Measurements from ENCODE around the gene BCL11B. TPM values are rescaled to one million over a fixed set of nuclear protein-coding genes. Genes with fewer than 3 reads are reported as not detected.

Gene BCL11B
- total RNA-seq, 1 donor from 2014 or later: 0.08 TPM

- ATAC-seq (ENCODE audit: poor library complexity): no peak
- DNase-seq: no peak
- intact Hi-C loops (cut with DNase I): no loop called here
These were observed 616 bp downstream of the BCL11B start for GRCh38 chr14:99271221-99271941.

DNA sequence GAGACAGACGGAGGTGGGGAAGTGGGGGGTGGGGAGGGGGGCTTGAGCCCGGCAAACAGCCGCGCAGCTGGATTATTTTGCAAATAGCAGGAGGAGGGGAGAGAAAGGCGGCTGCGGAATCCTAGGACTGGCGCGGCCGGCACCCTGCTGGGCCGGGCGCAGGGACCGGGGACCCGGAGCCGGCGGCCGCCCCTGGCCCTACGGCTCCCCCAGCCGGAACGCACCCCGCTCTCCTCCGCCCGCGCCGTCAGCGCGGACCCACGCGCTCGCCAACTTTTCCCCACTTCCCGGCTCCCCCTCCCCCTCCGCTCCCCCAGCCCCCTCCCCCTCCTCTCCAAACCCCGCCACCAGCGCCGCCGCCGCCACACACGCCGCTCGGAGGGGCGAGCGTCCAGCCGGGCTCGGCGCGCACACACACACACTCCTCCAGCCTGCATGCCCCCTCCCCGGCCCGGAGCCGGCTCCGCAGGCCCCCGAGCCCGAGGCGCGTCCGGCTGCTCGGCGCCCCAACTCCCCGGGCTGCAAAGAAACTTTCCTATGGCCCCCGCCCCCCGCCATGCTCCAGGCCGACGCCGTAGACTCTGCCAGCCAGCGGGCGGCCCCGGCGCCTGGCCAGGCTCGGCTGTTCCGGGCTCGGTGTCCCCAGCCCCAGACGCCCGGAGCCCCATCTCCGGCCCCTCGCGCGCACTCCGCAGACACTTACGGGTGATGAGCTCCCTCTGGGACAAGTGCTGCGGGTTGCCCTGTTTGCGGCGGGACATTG, 1.4 kb downstream of the BCL11B start:
- DNase-seq (no peak), ATAC-seq (ENCODE audit: poor library complexity) (no peak)
- intact Hi-C loops (cut with DNase I): no loop called here

DNA sequence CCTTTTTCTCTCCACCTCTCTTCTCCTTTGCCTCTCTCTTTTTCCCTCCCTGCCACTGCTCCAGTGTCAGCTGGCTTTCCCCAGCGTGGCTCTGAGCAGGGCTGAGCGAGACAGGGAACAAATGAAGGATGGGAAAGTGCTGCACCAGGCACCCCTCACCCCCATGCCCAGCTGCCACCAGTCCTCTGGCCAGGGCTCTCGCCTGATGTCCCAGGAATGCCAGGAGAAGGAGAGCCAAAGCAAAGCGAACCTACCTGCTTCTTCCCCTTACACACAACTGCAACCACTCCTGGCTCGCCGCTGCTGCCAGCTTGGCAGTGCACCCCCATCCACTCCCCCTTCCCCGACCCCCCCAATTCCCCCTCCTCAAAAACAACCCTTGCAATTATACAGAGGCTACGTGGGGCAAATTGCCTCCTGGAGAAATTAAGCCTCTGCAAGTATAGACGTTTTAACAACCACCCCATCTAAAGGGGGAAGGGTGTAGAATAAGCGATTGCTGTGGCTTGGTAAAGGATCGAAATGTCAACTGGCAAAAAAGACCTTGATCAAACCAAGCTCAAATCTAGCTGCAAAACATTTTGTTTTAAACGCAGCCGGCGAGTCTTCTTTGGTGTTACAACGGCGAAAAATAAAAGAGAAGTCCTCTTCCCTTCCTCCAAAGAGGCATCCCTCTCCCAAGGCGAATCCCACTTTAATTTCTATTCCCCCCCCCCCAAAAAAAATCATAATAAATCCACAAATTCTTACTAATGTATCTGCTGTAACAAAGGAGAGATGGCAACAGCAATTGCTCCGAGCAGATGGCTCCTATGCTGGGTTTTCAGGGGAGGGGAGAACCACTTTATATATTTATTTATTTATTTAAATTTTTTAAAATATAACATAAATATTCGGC, 2.9 kb downstream of the BCL11B start:
- intact Hi-C loops (cut with DNase I): no loop called here

DNA sequence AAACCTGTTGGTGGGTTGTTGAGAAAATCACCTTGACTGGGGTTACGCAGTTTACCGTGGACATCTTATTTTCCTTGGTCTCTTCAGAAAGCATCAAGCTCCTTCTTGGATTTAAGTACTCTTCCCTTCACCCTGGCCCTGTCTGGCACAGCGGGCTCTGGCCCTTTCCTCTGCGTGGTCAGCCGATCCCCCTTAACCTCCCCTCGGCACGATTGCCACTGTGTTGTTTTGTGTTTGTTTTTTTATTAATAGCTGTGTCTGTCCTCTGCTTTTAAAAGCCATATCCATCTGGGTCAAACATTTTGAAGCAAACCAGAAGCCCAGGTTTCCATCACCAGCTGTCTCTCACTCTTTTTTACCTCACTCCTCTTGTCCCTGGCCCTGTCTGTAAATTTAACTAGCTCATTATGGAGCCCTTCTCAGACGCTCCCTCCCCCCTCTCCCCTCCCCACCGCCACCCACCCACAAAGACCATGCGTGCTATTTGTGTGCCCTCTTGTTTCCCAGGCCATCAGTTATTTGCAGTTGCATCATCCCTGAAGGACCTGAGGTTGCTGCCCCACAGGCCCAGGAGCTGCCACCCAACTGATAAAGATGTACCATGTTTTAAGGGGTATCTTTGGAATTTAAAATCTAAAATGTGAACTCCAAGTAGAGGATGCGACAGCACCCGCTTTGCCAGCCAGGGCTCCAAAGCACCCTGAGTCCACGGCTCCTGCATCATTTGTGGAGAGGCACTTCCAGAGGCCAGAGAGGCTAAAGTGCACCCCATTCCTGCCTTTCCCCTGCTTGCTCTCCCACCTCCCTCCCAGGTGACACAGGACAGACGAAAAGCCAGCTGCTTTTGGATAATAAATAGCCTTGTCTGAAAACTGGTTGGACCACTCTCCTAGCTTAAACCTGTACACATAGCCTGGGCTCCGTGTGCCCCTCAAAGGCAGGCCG, 3.9 kb downstream of the BCL11B start:
- no peak for ATAC-seq (ENCODE audit: poor library complexity)
- no peak for DNase-seq
- intact Hi-C loops (cut with DNase I): no loop called here

More for the DNA sequence above, 2.9 kb downstream of the BCL11B start:
- no peak for ATAC-seq (ENCODE audit: poor library complexity)
- DNase-seq: no peak

DNA sequence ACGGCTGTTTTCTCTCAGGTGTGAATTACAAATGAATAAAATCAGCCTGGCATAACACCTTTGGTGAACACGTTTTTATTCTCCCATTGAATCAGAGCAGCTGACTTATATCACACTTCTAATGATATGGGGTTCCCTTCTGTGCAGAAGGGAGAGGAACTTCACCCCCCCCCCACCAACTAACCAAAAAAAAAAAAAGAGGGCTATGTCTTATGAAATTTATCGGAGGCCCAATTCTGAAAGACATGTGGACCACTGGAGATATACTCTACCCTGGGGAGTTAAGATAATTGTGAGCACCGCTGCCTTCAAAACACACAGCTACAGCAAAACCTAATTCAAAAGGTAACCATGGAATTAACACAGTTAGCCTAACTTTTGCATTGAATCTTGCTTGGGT, 4.6 kb downstream of the BCL11B start:
- ATAC-seq (ENCODE audit: poor library complexity): no peak
- intact Hi-C loops (cut with DNase I): no loop called here
- DNase-seq: no peak

DNA sequence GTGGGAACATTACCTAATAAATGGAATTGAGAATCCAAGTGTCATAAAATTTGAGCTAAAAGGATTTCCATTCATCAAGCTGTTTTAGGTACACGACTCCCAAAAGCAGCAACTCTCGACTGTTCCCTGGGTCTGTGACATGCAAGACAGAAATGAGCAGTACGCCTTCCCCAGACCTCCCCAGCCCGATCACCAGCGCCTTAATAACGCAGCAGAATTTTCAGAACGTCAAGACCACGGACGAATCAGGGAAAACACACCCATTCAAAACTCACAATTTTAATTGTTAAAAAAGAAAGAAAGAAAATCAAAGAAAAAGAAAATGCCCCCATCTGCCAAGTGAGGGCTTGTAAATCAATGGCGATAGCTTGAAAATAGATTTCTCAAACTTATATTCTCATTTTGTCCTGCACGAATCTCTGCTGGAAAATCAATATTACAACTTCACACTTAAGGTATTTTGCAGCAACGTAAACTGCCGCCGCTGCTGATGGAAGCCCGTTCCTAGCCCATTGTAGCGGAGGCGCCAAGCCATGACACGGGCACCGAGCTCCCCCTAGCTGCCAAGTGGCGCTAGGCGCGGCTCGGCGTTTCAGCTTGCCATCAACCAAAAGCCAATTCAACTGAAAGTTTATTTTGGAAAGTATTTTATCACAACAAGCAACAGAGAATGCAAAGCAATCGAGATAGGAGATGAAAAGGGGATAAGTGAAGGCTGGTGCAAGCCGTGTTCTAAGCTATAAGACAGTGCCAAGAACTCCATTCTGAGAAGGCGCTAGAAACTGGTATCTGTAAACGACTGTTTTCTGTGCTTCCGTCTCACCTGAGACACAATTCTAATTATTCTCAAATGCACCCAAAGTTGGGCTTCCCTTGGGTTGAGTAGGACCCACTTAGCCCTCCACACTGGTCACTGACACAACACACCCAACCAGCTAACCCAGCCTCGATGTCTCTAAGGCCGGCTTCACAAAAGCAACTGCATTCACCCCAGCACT, 5.5 kb downstream of the BCL11B start:
- ATAC-seq (ENCODE audit: poor library complexity) (peak; percentile 92), DNase-seq (peak; percentile 83)
- intact Hi-C loops (cut with DNase I): no loop called here

GRCh38 chr14:99265571-99265970, 6.4 kb downstream of the BCL11B start:
- no peak for ATAC-seq (ENCODE audit: poor library complexity)
- intact Hi-C loops (cut with DNase I): no loop called here
- DNase-seq: no peak

DNA sequence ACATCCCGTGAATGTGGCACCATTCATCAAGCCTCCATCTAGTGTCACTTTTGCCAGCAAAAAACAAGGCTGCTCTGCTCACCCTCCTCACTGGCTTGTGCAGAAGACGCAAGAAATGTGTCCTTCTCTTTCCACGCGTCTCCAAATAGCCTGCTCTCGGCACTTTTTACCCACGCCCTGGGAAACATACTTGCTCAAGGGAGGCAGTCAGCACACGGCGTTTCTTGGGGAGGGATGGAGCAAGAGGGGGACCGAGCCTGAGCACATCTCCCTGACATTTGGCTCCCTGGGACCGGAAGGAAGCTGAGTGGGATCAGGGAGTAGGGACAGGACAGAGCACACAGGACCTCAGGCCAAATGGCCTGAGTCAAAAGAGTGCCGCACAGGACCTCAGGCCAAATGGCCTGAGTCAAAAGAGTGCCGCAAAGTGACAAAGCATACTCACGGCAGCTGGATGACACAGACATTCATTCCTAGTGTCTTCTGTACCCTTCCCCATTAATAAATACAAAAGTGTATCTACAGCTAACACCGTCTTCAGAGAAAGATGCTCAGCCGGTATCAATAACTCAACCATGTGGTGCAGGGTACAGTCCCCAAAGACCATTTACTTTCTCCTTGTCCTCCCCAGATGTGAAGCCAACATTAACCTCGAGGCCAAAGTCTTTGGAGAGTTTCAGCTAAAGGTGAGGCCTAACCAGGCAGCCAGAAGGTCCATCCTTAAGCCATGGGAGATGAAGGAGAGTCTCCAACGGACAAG, 7.1 kb downstream of the BCL11B start:
- ATAC-seq (ENCODE audit: poor library complexity) (no peak), DNase-seq (no peak)
- intact Hi-C loops (cut with DNase I): no loop called here

DNA sequence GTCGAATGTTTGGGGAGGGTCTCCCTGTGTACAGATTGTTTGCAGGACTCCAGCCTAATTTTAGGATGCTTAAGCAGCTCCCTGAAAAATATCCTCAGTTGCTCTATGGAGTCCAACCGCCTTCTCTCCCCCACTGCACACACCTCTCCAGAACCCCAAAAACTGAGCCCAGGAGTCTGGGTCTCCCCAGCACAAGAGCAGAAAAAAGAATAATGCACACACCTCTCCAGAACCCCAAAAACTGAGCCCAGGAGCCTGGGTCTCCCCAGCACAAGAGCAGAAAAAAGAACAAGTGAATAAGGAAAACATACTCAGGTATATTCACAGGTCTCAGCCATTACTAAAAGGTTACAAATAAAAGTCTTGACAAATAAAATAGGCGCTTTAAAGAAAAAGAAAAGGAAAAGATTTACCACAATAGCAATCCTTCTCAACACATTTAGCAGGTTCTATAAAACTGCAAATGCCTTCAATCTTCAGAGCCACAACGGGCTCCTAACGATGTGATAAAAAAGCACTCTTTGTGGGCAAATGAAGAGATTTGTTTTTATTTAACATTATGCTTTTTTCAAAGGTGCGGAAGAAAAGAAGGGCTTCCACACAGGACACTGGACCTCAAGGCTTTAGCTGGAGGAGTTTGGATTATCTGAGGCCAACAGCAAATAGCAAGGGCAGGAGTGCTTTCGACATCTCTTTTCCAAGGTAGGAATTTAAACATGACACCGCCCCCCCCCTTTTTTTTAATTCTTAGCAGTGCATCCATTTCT, 8.2 kb downstream of the BCL11B start:
- intact Hi-C loops (cut with DNase I): no loop called here
- DNase-seq (no peak), ATAC-seq (ENCODE audit: poor library complexity) (no peak)

- DNase-seq: no peak
- intact Hi-C loops (cut with DNase I): no loop called here
- ATAC-seq (ENCODE audit: poor library complexity): no peak
These were observed 9.0 kb downstream of the BCL11B start for GRCh38 chr14:99262977-99263448.

GRCh38 chr14:99261912-99262787, 9.8 kb downstream of the BCL11B start:
- DNase-seq (no peak), ATAC-seq (ENCODE audit: poor library complexity) (no peak)
- intact Hi-C loops (cut with DNase I): no loop called here

DNA sequence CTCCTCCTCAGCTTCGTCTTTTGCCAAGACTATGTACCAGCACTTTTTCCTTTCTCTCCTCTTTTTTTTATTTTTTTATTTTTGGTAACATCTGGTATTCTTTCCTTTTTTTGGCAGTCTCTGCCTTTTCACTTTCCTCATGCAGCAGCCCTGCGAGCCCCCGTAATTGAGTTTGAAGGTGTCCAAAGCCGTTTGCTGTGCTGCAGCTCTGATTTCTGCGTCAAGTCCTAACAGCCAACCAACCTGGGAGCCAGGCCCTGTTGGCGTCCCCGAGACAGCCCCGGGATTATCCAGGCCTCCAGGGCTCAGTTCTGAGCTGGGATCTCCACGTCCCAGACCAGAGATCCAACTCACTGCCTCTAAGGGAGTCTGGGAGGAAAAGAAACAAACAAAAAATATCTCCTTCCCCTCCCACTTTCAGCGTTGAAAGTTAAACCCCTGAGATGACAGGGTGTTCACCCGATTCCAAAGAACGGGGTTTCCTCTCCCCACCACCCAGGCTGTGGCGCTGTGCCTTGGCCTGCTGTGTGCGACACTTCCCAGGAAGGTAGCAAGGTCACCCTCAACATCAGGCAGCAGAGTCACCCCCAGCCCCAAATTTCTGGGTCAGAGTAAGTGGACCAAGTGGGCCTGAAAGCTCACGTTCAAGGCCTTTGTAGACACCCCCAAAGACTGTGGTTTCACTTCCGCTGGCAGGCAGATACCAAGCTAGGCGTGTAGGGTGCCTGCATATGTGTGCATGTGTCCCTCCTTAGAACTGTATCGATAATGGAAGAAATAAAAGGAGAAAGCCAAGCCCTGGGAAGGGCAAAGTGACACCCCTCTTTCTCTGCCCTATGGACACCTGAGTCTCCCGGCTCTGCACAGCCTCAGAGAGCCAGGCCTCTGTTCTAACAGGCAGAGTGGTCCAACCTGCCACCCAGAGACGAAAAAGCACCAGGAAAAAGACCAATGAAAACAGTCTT, 11.1 kb downstream of the BCL11B start:
- DNase-seq (no peak), ATAC-seq (ENCODE audit: poor library complexity) (no peak)
- intact Hi-C loops (cut with DNase I): no loop called here

DNA sequence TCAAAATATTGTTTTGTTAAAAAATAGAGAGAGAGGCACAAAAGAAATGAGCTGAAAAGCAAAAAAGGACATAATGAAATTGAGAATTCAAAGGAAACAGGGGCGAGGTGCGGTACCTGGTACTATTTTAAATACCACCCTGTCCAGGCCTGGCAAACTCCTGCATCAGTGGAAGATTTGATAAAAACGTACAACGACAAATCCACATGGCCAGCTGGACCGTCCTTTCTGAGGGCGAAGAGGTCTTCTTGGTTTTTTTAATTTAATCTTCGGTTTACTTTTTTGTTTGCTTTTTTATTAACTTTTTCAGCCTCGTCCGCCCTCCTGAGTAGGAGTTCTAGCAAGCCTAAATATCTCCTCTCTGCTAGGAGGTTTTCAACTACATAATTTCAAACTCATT, 11.9 kb downstream of the BCL11B start:
- intact Hi-C loops (cut with DNase I): no loop called here

More for the DNA sequence above, 11.9 kb downstream of the BCL11B start:
- ATAC-seq (ENCODE audit: poor library complexity): no peak
- DNase-seq: no peak
